SK-N-MC (cell line): Measurements from ENCODE around the gene KDM3B.

Experiments used
- EZH2 ChIP-seq: fragments of 200-600 bp; sonication (generic); IDR thresholded peaks from one replicate; pipeline ENCODE4 v1.6.1; 2017; ENCODE audit warnings: antibody characterized with exemption
- POLR2AphosphoS5 ChIP-seq: IDR thresholded peaks from 2 replicates; pipeline ENCODE4 v1.6.1; 2012; ENCODE audit warnings: mild to moderate bottlenecking, low read depth, low read length, borderline replicate concordance

DNA sequence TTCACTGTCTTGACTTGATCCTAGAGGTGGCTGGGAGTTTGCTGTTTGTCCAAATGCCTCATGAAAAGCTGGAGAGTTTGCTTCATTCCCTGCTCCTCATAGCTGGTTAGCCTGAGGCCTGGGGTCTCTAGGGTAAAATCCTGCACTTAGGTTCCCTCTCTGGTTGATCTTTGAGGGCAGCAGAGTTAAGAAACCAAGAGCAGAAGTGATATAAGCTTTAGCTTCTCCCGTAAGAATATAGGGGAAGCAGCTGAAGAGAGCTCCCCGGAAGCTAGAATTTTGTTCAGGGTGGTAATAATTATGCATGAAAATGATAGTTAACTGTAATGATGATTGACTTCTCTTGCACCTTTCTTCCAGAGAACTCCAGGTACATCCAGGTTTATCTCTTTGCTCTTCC is 13.0 kb upstream of the KDM3B start:
- TF ChIP-seq POLR2AphosphoS5 (no peak), EZH2 (no peak)
